ENCODE results near the gene ECE2. TPM values are rescaled to one million over a fixed set of nuclear protein-coding genes. Genes with fewer than 3 reads are reported as not detected.
A peak's percentile ranks its signal among the peaks of the same experiment; 100 is the strongest.

Gene ECE2
- total RNA-seq, 2 donors from 2014 or later = not detected

GRCh38 chr3:184231671-184232070 lies 44.2 kb upstream of the ECE2 start:
- WGBS, 2 experiments (ENCODE audit: insufficient coverage in 1 of 2, insufficient read length in 1 of 2) = 65 to 82% methylated on average over 2 to 3 of the region's 3 CpGs
- peaks cover 79% of the 10 kb centered on the region for H3K27me3 Mint-ChIP-seq (ENCODE audit: insufficient read depth)
- no peak for DNase-seq
- Histone ChIP-seq H3K9ac (ENCODE audit: extremely low read depth, low read length, poor library complexity, severe bottlenecking) (no peak overlapping the region), H3K27me3 (ENCODE audit: control insufficient read depth, insufficient read depth, low read length, poor library complexity, severe bottlenecking) (peaks cover 84% of the 10 kb centered on the region), H3K36me3 (ENCODE audit: control insufficient read depth, insufficient read depth, low read length) (no peaks in the 10 kb centered on the region), H3K9me3 (ENCODE audit: control insufficient read depth, low read length) (no peaks in the 10 kb centered on the region), H3K4me3 (ENCODE audit: low read length) (no peak overlapping the region), H3K4me1 (ENCODE audit: control insufficient read depth, insufficient read depth, low read length) (peaks cover 3% of the 10 kb centered on the region), H3K27ac (ENCODE audit: low read depth, low read length) (no peak overlapping the region)
- no peak overlapping the region for H3K27ac Mint-ChIP-seq
- H3K4me1 Mint-ChIP-seq = peaks cover 9% of the 10 kb centered on the region
- no peaks in the 10 kb centered on the region for H3K36me3 Mint-ChIP-seq (ENCODE audit: low read depth)
- no peak for TF ChIP-seq CTCF (conservative IDR thresholded peaks at IDR 0.05)
- peak overlapping the region; percentile 47 for H3K4me3 Mint-ChIP-seq
- no peaks in the 10 kb centered on the region for H3K9me3 Mint-ChIP-seq

- H3K9me3 Mint-ChIP-seq = no peaks in the 10 kb centered on the region
- WGBS, 2 experiments (ENCODE audit: insufficient coverage in 1 of 2, insufficient read length in 1 of 2) = 88 to 95% methylated on average over 11 to 23 of the region's 23 CpGs
- H3K27me3 Mint-ChIP-seq (ENCODE audit: insufficient read depth) = peaks cover 77% of the 10 kb centered on the region
- DNase-seq = no peak
- no peak overlapping the region for H3K4me3 Mint-ChIP-seq
- H3K4me1 Mint-ChIP-seq = peaks cover 9% of the 10 kb centered on the region
- H3K27ac Mint-ChIP-seq = no peak overlapping the region
- no peak overlapping the region for H3K27ac ChIP-seq (ENCODE audit: low read depth, low read length)
- no peaks in the 10 kb centered on the region for H3K36me3 ChIP-seq (ENCODE audit: control insufficient read depth, insufficient read depth, low read length)
- H3K27me3 ChIP-seq (ENCODE audit: control insufficient read depth, insufficient read depth, low read length, poor library complexity, severe bottlenecking) = peaks cover 78% of the 10 kb centered on the region
- no peak overlapping the region for H3K9ac ChIP-seq (ENCODE audit: extremely low read depth, low read length, poor library complexity, severe bottlenecking)
- H3K9me3 ChIP-seq (ENCODE audit: control insufficient read depth, low read length) = no peaks in the 10 kb centered on the region
- no peak for TF ChIP-seq CTCF (conservative IDR thresholded peaks at IDR 0.05)
- peaks cover 3% of the 10 kb centered on the region for H3K4me1 ChIP-seq (ENCODE audit: control insufficient read depth, insufficient read depth, low read length)
- no peak overlapping the region for H3K4me3 ChIP-seq (ENCODE audit: low read length)
- no peaks in the 10 kb centered on the region for H3K36me3 Mint-ChIP-seq (ENCODE audit: low read depth)
Measured at GRCh38 chr3:184233127-184233843, 42.5 kb upstream of the ECE2 start.

GRCh38 chr3:184234224-184234623 lies 41.6 kb upstream of the ECE2 start:
- H3K4me1 Mint-ChIP-seq = peaks cover 9% of the 10 kb centered on the region

More at GRCh38 chr3:184234224-184234623, 41.6 kb upstream of the ECE2 start:
- peaks cover 69% of the 10 kb centered on the region for H3K27me3 ChIP-seq (ENCODE audit: control insufficient read depth, insufficient read depth, low read length, poor library complexity, severe bottlenecking)
- no peaks in the 10 kb centered on the region for H3K9me3 ChIP-seq (ENCODE audit: control insufficient read depth, low read length)
- H3K9me3 Mint-ChIP-seq = no peaks in the 10 kb centered on the region
- peaks cover 3% of the 10 kb centered on the region for H3K4me1 ChIP-seq (ENCODE audit: control insufficient read depth, insufficient read depth, low read length)
- H3K4me3 ChIP-seq (ENCODE audit: low read length) = no peak overlapping the region
- H3K27ac Mint-ChIP-seq = no peak overlapping the region
- no peak overlapping the region for H3K27ac ChIP-seq (ENCODE audit: low read depth, low read length)
- no peaks in the 10 kb centered on the region for H3K36me3 ChIP-seq (ENCODE audit: control insufficient read depth, insufficient read depth, low read length)
- TF ChIP-seq CTCF (conservative IDR thresholded peaks at IDR 0.05) = no peak
- DNase-seq = no peak
- peaks cover 73% of the 10 kb centered on the region for H3K27me3 Mint-ChIP-seq (ENCODE audit: insufficient read depth)
- no peaks in the 10 kb centered on the region for H3K36me3 Mint-ChIP-seq (ENCODE audit: low read depth)
- H3K9ac ChIP-seq (ENCODE audit: extremely low read depth, low read length, poor library complexity, severe bottlenecking) = no peak overlapping the region
- H3K4me3 Mint-ChIP-seq = no peak overlapping the region
- WGBS, 2 experiments (ENCODE audit: insufficient coverage in 1 of 2, insufficient read length in 1 of 2) = 73% methylated on average over 4 of the region's 4 CpGs; no CpG with 5 or more reads in 1 of the 2 experiments

Measured in endodermal cell (in vitro differentiated cells).